Measurements from ENCODE around the gene AMOT. TPM values are rescaled to one million over a fixed set of nuclear protein-coding genes. Genes with fewer than 3 reads are reported as not detected.

Gene AMOT
- total RNA-seq, 3 donors from 2014 or later (not counting 1 experiment from before 2014, with no cell fraction given) = 7.1 to 15.8 (median 9.3) TPM

GRCh38 chrX:112834031-112834845 is 6.4 kb downstream of the AMOT start:
- H3K9me3 ChIP-seq (ENCODE audit: control insufficient read depth, insufficient read depth, low read length) = no peaks in the 10 kb centered on the region
- no peaks in the 10 kb centered on the region for H3K27me3 ChIP-seq (ENCODE audit: control insufficient read depth, insufficient read depth, low read length)
- Mint-ChIP-seq H3K27me3 (ENCODE audit: low read depth in 2 of 2) (peaks cover 0 to 6% of the 10 kb centered on the region in 2 donors), H3K4me1 (peaks cover 0 to 7% of the 10 kb centered on the region in 2 donors), H3K27ac (no peak overlapping the region), H3K9me3 (no peaks in the 10 kb centered on the region), H3K4me3 (no peak overlapping the region), H3K36me3 (no peaks in the 10 kb centered on the region)
- intact Hi-C loops (cut with micrococcal nuclease) = no loop called here
- H3K4me1 ChIP-seq (ENCODE audit: control insufficient read depth, insufficient read depth, low read length) = no peaks in the 10 kb centered on the region
- ATAC-seq (no peak), DNase-seq (no peak)
- H3K4me3 ChIP-seq (ENCODE audit: low read length) = no peak overlapping the region
- no peaks in the 10 kb centered on the region for H3K36me3 ChIP-seq (ENCODE audit: control insufficient read depth, insufficient read depth, low read length)
- no peak for TF ChIP-seq CTCF (IDR thresholded peaks at IDR 0.05)
- H3K27ac ChIP-seq (ENCODE audit: low read length) = no peak overlapping the region
- WGBS (ENCODE audit: insufficient coverage) = 92% methylated on average over 3 of the region's 8 CpGs

GRCh38 chrX:112832481-112833095 is 8.0 kb downstream of the AMOT start:
- no peak overlapping the region for H3K27ac ChIP-seq (ENCODE audit: low read length)
- intact Hi-C loops (cut with micrococcal nuclease) = no loop called here
- H3K4me1 Mint-ChIP-seq = peaks cover 0 to 5% of the 10 kb centered on the region in 2 donors

GRCh38 chrX:112830540-112830939 is 10.1 kb downstream of the AMOT start:
- Mint-ChIP-seq H3K27ac (no peak overlapping the region), H3K9me3 (no peaks in the 10 kb centered on the region), H3K4me1 (no peaks in the 10 kb centered on the region), H3K4me3 (no peak overlapping the region), H3K36me3 (no peaks in the 10 kb centered on the region), H3K27me3 (ENCODE audit: low read depth in 2 of 2) (peaks cover 0 to 9% of the 10 kb centered on the region in 2 donors)
- DNase-seq (no peak), ATAC-seq (no peak)
- Histone ChIP-seq H3K4me3 (ENCODE audit: low read length) (no peak overlapping the region), H3K27ac (ENCODE audit: low read length) (no peak overlapping the region), H3K4me1 (ENCODE audit: control insufficient read depth, insufficient read depth, low read length) (no peaks in the 10 kb centered on the region), H3K36me3 (ENCODE audit: control insufficient read depth, insufficient read depth, low read length) (no peaks in the 10 kb centered on the region), H3K27me3 (ENCODE audit: control insufficient read depth, insufficient read depth, low read length) (no peaks in the 10 kb centered on the region), H3K9me3 (ENCODE audit: control insufficient read depth, insufficient read depth, low read length) (no peaks in the 10 kb centered on the region)
- no peak for TF ChIP-seq CTCF (IDR thresholded peaks at IDR 0.05)
- intact Hi-C loops (cut with micrococcal nuclease) = no loop called here
- no CpG with 5 or more reads among the region's 3 CpGs for WGBS (ENCODE audit: insufficient coverage)

More at GRCh38 chrX:112832481-112833095, 8.0 kb downstream of the AMOT start:
- Mint-ChIP-seq H3K4me3 (no peak overlapping the region), H3K27ac (no peak overlapping the region), H3K9me3 (no peaks in the 10 kb centered on the region), H3K27me3 (ENCODE audit: low read depth in 2 of 2) (peaks cover 0 to 9% of the 10 kb centered on the region in 2 donors), H3K36me3 (no peaks in the 10 kb centered on the region)
- no peaks in the 10 kb centered on the region for H3K36me3 ChIP-seq (ENCODE audit: control insufficient read depth, insufficient read depth, low read length)
- H3K9me3 ChIP-seq (ENCODE audit: control insufficient read depth, insufficient read depth, low read length) = no peaks in the 10 kb centered on the region
- no peaks in the 10 kb centered on the region for H3K27me3 ChIP-seq (ENCODE audit: control insufficient read depth, insufficient read depth, low read length)
- 93% methylated on average over 3 of the region's 3 CpGs for WGBS (ENCODE audit: insufficient coverage)
- no peak for TF ChIP-seq CTCF (IDR thresholded peaks at IDR 0.05)
- H3K4me3 ChIP-seq (ENCODE audit: low read length) = no peak overlapping the region
- no peak for ATAC-seq
- no peaks in the 10 kb centered on the region for H3K4me1 ChIP-seq (ENCODE audit: control insufficient read depth, insufficient read depth, low read length)
- DNase-seq = no peak
